ENCODE data around the gene VPS72. TPM values are rescaled to one million over a fixed set of nuclear protein-coding genes. Genes with fewer than 3 reads are reported as not detected.

VPS72 gene
- total and polyA plus RNA-seq, 2 of the 13 experiments (the other 11 are each of a cell fraction or from before 2014, with no cell fraction given) = 33.7 to 34.5 TPM

- TF ChIP-seq TBX2 (CRISPR knock-in tag; IDR thresholded peaks at IDR 0.05; ENCODE audit: borderline replicate concordance) (peak; percentile 52; the same call in 1 of the 2 replicates), CREM (IDR thresholded peaks at IDR 0.05) (peak; percentile 49; the same call in 1 of the 2 replicates), CREM (CRISPR knock-in tag; IDR thresholded peaks at IDR 0.05) (no peak), HDAC2 (CRISPR knock-in tag; IDR thresholded peaks at IDR 0.05) (peak; percentile 88), HNF4A (CRISPR knock-in tag; IDR thresholded peaks at IDR 0.05) (no peak), ZFP91 (CRISPR knock-in tag; IDR thresholded peaks at IDR 0.05; ENCODE audit: borderline replicate concordance) (peak; percentile 69; the same call in 1 of the 2 replicates), KDM5B (CRISPR knock-in tag; IDR thresholded peaks at IDR 0.05; ENCODE audit: borderline replicate concordance) (no peak), PCBP1 (IDR thresholded peaks at IDR 0.05; ENCODE audit: borderline replicate concordance, low read depth, low read length) (no peak), ZC3H13 (CRISPR knock-in tag; IDR thresholded peaks at IDR 0.05) (0 out of 2 replicates have a peak, but pooled peaks have one; percentile 28), ZNF296 (CRISPR knock-in tag; conservative IDR thresholded peaks at IDR 0.05) (peak; percentile 35; the same call in 1 of the 2 replicates), SRSF4 (IDR thresholded peaks at IDR 0.05; ENCODE audit: low read depth, low read length, poor library complexity, severe bottlenecking) (no peak), SP4 (CRISPR knock-in tag; IDR thresholded peaks at IDR 0.05) (peak; percentile 45), ZNF329 (CRISPR knock-in tag; IDR thresholded peaks at IDR 0.05; ENCODE audit: low read depth) (no peak), ZNF230 (CRISPR knock-in tag; IDR thresholded peaks at IDR 0.05) (peak; percentile 38; the same call in 1 of the 2 replicates), RBFOX2 (IDR thresholded peaks at IDR 0.05; ENCODE audit: low read depth, low read length) (peak; percentile 67), MEIS1 (CRISPR knock-in tag; IDR thresholded peaks at IDR 0.05; ENCODE audit: borderline replicate concordance) (no peak; the same call in 1 of the 2 replicates), ZSCAN9 (CRISPR knock-in tag; IDR thresholded peaks at IDR 0.05; ENCODE audit: borderline replicate concordance) (0 out of 2 replicates have a peak, but pooled peaks have one; percentile 19), ZNF878 (CRISPR knock-in tag; IDR thresholded peaks at IDR 0.05) (no peak), TBL1XR1 (IDR thresholded peaks at IDR 0.05; ENCODE audit: borderline replicate concordance, low read length, partially characterized antibody) (peak; percentile 33), TFAP4 (IDR thresholded peaks at IDR 0.05; ENCODE audit: borderline replicate concordance, low read depth) (peak; percentile 17; the same call in 1 of the 2 replicates), ZNF441 (CRISPR knock-in tag; IDR thresholded peaks at IDR 0.05; ENCODE audit: borderline replicate concordance) (peak; percentile 62; the same call in 1 of the 2 replicates), SIX1 (CRISPR knock-in tag; IDR thresholded peaks at IDR 0.05; ENCODE audit: borderline replicate concordance) (no peak), POGK (CRISPR knock-in tag; conservative IDR thresholded peaks at IDR 0.05) (no peak; the same call in 1 of the 2 replicates), SALL1 (CRISPR knock-in tag; IDR thresholded peaks at IDR 0.05) (peak; percentile 83), ZFP1 (CRISPR knock-in tag; IDR thresholded peaks at IDR 0.05) (no peak)
Measured at GRCh38 chr1:151198254-151199127, 8.5 kb upstream of the VPS72 start, which contains the start of gene PIP5K1A (continued).

Data from HepG2 (cell line).